Coronary artery (tissue), 2 donors: ENCODE data around the gene GPR35.

Source experiments
- DNase-seq: peaks from one replicate; pipeline ENCODE4 v3.0.0-alpha.2; 2017; ENCODE audit warnings: low spot score
- H3K27ac ChIP-seq, 2 donors: fragments of 200-600 bp; sonication (generic); one replicate each; pipeline ENCODE4 v1.5.1; 2016 to 2019
- H3K4me3 ChIP-seq: fragments of 200-600 bp; sonication (generic); 2 replicates; pipeline ENCODE4 v1.5.1; 2016; ENCODE audit warnings: mild to moderate bottlenecking, moderate library complexity
- TF ChIP-seq, protein P1 (sequence below): fragments of 200-600 bp; sonication (generic); IDR thresholded peaks from one replicate; pipeline ENCODE4 v1.5.1; 2019; ENCODE audit warnings: antibody characterized with exemption

The GPR35 gene

GRCh38 chr2:240589375-240589774 is 35.9 kb upstream of the GPR35 start:
- no peak for DNase-seq
- Histone ChIP-seq H3K4me3 (no peak overlapping the region), H3K27ac (no peak overlapping the region)
- TF ChIP-seq, protein P1, sequence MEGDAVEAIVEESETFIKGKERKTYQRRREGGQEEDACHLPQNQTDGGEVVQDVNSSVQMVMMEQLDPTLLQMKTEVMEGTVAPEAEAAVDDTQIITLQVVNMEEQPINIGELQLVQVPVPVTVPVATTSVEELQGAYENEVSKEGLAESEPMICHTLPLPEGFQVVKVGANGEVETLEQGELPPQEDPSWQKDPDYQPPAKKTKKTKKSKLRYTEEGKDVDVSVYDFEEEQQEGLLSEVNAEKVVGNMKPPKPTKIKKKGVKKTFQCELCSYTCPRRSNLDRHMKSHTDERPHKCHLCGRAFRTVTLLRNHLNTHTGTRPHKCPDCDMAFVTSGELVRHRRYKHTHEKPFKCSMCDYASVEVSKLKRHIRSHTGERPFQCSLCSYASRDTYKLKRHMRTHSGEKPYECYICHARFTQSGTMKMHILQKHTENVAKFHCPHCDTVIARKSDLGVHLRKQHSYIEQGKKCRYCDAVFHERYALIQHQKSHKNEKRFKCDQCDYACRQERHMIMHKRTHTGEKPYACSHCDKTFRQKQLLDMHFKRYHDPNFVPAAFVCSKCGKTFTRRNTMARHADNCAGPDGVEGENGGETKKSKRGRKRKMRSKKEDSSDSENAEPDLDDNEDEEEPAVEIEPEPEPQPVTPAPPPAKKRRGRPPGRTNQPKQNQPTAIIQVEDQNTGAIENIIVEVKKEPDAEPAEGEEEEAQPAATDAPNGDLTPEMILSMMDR = no peak

GRCh38 chr2:240589850-240590525 is 35.3 kb upstream of the GPR35 start:
- no peak for DNase-seq
- H3K4me3 ChIP-seq = no peak overlapping the region
- TF ChIP-seq, protein P1 = no peak
- no peak overlapping the region for H3K27ac ChIP-seq

DNA sequence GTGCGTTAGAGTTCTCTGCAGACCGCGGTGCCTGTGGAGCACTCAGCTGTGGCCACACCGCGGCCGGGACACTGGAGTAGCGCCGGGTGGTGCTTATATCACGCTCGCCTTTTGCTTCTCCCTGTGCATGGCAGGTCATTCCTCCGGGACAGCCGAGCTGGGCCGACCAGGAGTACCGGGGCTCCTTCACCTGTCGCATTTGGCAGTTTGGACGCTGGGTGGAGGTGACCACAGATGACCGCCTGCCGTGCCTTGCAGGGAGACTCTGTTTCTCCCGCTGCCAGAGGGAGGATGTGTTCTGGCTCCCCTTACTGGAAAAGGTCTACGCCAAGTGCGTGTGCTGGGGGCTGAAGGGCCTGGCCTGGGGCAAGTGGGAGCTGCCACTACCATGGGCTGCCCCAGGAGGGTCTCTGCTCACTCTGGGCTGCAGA is 34.6 kb upstream of the GPR35 start:
- Histone ChIP-seq H3K4me3 (no peak overlapping the region), H3K27ac (no peak overlapping the region)
- no peak for DNase-seq
- TF ChIP-seq, protein P1 = no peak

DNA sequence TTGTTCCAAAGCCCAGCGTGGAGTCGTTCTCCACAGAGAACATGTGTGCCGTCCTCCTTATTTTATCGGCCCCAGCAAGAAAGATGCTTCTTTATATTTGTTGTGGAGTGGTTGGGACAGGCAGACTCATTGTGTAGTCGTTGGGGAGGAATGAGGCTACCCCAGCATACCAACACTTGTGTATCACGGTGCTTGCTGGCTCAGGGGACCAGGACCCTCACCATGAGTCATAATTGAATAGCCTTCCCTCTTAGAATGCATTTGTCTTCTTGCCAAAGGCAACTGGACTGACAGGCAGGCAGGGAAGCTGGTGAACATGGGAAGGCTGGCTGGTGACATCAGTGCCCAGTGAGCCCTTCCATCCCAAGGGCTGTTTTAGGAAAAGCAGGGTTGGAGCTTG is 34.1 kb upstream of the GPR35 start:
- DNase-seq = no peak
- TF ChIP-seq, protein P1 = no peak
- no peak overlapping the region for H3K27ac ChIP-seq
- H3K4me3 ChIP-seq = no peak overlapping the region

DNA sequence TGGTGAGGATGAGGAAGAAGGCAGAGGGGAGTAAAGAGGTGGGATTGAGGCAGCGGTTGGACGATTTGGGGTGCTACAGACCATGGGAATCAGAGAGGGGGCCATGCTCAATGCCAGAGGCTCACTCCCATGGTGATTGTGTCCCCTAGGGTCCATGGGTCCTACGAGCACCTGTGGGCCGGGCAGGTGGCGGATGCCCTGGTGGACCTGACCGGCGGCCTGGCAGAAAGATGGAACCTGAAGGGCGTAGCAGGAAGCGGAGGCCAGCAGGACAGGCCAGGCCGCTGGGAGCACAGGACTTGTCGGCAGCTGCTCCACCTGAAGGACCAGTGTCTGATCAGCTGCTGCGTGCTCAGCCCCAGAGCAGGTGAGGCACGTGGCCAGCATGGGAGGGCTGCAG is 33.5 kb upstream of the GPR35 start:
- no peak overlapping the region for H3K27ac ChIP-seq
- DNase-seq = no peak
- TF ChIP-seq, protein P1 = no peak
- H3K4me3 ChIP-seq = no peak overlapping the region

- H3K27ac ChIP-seq = no peak overlapping the region
- no peak overlapping the region for H3K4me3 ChIP-seq
- DNase-seq = no peak
- TF ChIP-seq, protein P1 = no peak
Measured at GRCh38 chr2:240593026-240593702, 32.1 kb upstream of the GPR35 start.
